Measurements from ENCODE around the gene FGF9.

The FGF9 gene

DNA sequence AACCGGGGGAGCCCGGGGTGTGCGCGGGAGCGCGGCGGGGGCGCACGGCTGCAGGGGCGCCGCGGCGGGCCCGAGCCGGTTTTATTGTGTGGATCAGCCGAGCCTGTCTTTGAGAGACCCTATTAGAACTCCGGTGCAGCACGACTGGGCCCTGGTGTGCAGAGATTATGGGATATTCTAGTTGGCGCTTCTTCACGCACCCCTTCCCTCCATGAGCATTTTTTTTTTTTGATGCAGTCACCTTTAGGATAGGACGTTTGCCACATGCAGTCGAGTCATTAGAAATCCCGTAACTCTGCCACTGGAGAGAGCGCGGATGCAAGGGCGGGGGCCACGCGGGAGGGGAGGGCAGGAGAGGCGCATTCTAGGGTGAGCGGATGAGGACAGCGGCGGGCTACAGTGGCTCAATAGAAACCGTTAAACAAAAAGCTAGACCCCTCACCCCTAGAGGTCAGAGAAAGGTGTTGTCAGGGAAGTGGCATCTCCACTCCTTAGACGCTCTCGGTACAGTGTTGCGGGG is 3.7 kb downstream of the FGF9 start:
- DNase-seq (ENCODE audit: low spot score): peak; percentile 57

DNA sequence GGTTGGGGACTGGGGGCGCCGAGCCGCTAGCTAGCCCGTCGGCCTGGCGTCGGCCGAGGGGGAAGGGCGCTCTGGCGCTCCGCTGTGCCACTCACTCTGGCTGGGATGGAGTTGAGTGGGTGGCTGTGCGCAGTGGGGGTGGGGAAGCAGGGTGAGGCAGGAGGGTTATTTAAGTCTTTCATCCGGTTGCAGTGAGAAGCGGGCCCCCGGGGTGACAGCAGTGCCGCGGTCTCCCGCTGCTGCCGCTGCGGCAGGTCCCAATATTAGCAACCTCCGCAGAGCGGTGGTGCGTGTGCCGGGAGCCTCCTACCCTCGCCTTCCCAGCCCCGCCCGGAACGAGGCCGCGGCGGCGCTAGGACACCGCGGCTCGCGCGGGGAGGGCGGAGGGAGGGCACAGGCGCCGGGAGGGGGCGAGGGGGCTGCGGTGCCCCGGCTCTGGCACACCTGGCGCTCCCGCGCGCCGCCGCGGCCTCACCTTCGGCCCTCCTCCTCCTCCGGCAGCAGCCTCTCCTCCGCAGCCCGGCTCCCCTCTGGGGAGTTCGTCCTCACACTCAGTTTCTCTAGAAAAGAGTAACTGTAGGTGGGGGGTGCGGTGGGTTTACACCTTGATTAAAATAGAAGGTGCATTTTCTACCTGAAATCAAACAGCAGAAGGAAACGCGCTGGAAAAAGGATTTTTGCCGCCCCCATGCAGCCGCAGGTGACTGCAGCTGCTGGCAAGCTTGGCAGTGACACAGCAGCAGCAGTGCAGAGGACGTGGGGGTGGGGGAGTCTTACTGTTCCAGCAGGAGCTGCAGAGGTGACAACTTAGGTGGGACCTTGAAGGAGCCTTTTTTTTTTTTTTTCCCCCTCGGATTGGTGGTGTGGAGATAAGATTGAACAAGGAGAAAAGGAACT is 4.5 kb downstream of the FGF9 start:
- DNase-seq (ENCODE audit: low spot score): peak; percentile 81

DNA sequence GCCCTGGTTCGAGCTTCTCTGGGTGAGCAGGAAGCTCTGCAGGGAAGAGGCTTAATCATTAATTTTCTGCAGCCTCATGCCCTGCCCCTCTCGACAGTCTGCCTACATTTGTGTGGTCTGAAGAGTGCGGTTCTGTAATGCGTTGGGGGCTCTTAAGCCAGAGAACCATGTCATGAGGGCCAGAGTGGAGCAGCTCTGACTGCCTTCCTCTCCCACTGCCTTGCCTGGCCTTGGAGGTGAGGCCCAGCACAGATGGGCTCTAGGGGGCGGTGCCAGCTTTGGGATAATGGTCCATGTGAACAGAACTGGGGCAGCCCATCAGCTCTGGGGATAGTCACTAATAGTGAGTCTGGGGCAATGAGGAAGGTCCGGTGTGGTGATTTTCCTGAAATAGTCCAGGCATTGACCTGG is 5.7 kb downstream of the FGF9 start:
- DNase-seq (ENCODE audit: low spot score): peak; percentile 35

DNA sequence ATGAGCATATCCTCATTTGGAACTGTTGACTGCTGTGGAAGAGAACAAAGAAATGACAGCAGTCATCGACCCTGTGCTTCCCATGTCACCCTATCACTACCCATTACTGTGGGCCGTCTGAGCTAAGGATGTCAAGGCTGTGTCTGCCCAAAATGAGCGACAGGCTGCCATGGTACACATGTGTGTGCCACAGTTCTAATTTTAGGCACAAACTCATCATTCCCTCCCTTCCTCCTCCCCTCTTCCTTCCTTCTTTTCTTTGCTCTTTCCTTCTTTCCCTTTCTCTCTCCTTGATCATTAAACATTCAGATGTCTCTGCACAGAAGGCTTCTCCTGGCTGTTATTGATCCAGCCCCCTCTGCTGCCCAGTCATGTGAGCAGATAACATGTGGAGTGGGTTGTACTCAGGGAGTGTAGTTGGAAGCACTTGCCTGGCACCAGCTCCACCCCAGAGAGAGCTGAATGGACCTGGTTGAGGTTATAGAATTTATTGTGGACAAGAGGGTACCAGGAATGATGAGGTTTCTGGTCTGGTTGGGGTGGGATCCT is 6.3 kb downstream of the FGF9 start:
- DNase-seq (ENCODE audit: low spot score): no peak

DNA sequence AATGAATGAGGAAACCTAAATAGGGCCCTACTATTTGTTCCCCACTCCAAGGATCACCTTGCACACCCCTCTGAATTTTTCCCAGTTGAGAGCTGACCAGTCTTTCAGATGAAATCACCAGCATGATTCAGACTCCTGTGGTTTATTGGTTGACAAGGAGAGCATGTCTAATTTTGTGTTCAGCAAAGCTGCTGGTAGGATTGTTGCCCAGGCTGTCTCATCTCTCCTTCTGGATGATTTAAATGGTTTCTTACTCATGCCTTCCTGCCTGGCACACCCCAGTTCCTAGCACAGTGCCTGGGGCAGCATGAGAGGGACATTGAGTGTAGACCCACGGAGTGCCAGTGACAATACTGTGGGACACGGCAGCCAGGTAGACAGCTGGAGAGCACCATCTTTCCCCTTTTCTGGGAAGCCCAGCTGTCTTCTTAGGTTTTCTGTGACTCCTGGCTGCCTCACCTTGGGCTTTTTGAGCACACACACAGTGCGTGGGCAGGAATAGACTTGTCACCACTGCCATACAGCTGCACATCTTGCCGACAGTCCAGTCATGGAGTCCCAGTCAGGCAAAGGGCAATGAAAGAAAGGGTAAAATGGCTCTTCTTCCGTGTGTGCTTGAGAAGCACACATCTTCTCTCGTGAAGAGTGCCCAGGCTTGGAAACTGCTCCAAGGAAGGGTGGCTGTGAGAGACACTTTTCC is 12.3 kb downstream of the FGF9 start:
- peak; percentile 36 for DNase-seq (ENCODE audit: low spot score)

DNA sequence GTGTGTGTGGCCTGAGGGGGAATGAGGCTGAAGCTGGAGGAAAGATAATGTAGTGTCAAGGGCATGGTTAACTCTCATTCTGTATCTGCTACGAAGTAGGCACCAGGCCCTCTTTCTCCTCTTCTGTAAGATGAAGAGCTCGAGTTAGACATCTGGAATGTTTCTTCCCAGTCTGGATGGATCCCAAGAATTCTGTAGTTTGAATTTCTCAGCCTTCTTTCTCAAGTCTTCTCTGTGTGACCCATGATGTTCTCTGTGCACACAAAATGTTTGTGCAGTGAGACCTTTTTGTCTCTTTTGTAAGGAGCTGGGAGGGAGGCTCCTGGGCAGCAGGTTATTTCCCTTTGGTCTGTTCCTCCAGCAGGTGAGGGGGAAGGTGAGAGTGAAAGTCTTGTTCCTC is 13.7 kb downstream of the FGF9 start:
- no peak for DNase-seq (ENCODE audit: low spot score)

DNA sequence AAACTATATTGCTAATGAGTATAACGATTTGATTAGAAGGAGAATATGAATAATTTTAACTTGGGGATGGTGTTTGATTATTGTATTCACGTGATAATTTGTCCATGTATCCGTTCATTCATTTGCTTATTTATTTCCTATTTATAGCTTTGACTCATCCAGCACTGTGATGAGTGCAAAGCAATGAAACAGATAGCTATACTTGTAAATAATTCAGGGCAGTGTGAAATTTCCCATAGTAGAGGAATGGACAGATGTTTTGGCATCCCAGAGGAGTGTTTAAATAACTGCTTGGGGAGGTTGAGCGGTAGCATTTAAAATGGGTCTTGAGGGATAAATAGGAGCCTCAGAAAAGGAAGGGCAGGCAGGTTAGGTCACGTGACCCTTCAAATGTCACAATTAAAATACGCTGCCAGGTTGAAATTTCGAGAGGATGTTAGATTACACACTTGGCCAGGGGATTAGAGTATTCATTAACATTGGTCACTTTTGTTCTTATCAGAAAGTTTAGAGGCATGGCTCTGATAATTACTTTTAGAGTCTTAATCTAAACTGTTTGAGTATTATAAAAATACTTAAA is 14.7 kb downstream of the FGF9 start:
- DNase-seq (ENCODE audit: low spot score): no peak

DNA sequence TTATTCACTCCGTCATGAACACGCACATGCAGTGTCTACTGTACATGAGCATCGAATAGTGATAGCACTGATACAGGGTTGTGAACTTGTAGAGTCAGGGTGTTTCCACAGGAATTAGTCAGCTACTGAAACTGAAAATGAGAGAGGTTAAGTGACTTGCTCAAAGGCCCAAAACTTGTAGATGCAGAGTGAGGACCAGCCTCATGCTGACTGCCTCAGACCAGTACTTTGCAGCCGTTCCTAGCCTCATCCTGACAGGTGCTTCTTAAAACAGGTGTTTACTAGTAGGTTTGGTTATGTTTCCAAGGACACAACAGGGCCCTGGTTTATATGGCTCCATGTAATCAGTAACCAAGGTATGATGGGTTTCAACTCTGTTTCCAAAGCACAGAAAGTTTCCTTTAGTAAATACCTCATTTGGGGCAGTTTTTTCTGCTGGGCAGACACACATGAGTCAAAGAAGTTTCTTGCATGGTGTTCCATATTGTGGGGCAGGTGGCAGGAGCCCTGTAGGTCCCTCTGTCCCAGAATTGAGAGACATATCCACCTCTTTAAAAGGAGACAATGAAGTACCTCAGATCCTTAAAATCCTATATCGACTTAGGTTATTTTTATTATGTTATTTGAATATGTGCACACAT is 16.0 kb downstream of the FGF9 start:
- no peak for DNase-seq (ENCODE audit: low spot score)

DNA sequence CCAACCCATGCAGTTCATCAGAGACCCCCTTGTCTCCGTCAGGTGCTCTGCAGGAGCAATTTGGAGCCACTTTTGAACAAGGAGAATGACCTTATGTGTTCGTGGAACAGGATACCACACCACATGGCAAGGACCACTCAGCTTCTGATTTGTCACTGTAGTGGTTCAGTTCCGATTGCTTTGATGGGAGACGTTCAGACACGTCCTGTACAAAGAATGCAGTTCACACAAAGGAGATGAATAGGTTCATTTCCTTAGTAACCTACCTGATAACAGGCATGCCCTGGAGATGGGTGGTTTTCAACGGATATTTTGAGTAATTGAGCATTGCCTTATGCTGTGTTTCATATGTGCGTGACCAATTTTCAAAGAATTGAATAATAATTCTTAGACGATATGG is 17.2 kb downstream of the FGF9 start:
- no peak for DNase-seq (ENCODE audit: low spot score)

DNA sequence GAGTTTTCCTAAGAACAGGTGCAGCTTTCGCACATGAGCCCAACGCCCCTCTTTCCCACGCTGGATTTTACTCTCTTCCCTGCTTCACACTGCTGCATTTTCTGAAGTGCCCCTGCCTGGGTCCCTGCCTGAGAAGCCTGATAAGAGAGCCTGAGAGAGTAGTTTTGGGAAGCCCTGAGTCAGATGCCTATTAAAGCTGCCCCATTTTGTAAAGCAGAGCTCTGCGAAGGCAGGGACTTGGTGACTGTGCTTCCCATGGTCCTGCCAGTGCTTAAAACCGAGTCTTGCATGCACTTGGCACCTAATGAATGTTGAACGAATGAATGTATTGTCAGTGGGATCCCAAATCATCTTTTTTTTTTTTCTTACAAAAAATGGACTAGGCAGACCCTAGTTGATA is 18.2 kb downstream of the FGF9 start:
- DNase-seq (ENCODE audit: low spot score): no peak

DNA sequence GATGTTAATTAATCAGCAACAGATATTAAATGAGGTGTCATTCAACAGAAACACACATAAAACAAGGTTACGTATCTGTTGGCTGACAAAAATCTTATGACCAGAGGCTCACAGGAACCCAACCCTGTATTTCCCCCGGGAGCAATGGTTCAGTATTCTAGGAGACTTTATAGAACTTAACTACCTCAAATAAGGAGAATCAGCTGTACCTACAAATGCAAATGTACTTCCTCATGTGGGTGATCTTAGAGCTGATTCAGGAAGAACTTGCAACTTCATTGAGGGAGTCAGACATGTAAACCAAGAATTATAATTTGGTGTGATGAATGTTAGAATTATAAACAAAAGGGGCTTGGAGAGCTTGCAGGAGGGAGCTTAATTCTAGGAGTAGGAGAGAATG is 20.1 kb downstream of the FGF9 start:
- DNase-seq (ENCODE audit: low spot score): no peak

DNA sequence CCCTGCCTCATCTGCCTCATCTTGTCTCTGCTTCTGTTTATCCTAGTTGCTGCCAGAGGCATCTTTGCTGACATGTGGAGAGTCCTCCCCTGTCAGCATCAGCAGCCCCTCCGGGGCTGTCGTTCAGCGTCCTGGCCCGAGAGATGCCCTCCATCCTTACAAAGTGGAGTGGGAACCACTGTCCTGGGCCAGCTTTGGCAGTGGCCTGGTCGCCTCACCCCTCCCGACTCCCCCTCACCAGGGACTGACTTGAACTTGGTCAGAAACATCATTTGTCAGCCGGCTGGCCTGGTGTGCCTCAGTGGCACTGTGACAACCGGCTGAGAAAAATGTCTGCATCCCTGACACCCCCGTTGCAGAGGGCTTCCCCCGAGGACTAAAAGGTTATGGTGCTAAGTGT is 20.6 kb downstream of the FGF9 start:
- DNase-seq (ENCODE audit: low spot score): no peak

DNA sequence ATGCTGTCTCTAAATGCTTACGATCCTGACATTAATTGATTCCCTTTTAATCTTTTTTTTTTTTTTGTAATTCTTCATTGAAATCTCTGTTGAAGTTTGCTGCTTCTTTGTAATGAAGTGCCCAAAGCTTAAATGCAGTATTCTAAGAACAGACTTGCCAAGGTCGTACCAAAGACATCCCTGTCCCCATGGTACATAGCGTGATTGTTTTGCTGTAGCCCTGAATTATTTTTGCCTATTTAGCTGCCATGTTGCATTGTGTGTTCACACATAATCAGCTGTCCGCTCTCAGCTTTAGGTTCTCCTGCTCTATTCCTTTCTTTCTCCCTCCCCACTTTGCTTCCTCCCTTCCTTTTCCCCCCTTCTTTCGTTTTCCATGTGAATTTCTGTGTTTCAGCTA is 21.1 kb downstream of the FGF9 start:
- no peak for DNase-seq (ENCODE audit: low spot score)

DNA sequence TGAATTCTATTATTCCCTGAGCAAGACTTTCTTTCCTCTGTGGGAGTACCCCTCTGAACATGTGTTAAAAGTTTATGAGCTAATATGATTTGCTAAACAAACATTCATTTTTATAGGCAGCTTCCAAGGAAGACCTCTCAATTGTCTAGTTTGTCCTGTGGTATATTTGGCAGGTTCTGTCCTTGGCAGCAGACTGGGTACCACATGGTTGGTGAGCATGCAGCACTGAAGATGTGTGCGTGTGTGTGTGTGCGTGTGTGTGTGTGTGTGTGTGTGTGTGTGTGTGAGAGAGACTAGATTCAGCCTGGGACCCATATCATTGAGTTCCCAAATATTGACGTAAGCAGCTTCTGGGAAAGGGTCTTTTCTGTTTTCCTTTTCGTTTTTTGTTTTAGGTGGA is 24.0 kb downstream of the FGF9 start:
- no peak for DNase-seq (ENCODE audit: low spot score)

DNA sequence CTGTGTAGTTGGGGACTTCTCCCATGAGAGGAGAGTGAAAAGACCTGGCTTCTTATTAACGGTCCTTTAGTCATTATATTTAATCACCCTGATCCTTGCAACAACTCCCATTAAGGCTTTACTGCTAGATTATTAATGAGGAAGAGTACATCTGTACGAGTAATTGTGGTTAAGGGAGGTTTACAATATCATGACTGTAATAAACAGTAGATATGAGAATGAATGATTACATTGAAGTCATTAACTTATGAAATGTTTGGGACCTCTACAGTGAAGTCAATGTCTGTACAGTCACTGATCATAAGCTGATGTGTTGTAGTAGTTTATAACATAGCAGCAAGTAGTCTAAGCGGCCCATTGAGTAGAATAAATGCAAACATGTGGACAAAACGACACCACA is 24.7 kb downstream of the FGF9 start:
- no peak for DNase-seq (ENCODE audit: low spot score)

DNA sequence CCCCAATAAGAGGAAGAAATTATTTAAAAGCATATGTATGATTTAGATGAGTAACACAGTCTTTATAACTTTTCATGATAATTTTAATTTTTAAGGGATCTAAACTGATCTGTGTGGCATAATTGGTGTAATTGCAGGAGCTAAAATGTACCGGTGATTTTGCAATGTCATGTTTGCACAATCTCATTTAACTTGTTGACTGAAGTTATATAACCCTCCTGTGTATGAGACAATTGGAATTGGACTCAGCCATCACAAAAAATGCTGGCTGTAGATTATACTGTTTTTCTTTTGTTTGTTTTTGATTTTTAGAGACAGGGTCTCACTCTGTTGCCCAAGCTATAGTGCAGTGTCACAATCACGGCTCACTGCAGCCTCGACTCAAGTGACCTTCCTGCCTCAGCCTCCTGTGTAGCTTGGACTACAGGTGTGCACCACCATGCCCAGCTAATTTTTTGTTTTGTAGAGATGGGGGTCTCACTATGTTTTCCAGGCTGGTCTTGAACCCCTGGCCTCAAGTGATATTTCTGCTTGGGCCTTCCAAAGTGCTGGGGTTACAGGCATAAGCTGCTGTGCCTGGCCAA is 26.1 kb downstream of the FGF9 start:
- no peak for DNase-seq (ENCODE audit: low spot score)

DNA sequence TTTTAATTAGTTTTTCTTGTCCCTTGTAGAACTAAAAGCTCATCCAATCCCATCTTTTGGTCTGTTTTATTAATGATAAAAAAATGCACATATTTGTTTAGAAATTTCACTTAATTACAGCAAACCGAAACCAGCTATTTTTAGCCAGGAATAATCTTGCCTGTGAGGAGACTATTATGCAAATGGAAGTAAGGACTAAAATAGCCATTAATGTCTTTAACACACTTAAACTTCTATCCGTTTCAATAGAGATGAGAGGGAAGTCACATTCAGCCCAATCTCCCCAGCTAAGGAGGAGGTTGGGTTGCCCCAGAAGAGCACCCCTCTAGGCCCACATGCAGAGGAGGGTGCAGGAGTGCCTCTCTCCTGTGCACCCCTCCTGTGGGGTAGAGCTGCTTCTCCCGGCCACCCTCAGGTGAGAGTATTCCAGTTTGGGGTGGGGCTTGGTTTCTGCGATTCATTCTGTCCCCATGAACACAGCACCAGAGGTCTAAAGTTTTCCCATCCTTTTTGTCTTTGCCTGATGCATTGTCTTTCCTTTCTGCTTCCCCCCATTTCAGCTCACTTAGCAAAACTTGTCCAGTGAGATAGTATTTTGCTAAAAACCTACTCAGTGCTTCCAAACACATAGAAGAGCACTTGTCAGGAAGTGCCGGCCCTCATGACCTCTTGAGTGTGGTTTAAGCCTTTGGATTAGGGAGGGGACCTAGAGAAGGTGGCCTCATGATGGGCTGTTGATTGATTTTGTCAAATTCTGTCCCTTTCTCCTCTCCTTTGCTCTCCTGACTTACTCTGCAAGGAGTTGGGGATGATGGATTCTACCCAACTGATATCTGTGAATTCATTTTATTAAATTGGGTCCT is 28.2 kb downstream of the FGF9 start:
- DNase-seq (ENCODE audit: low spot score): no peak

DNA sequence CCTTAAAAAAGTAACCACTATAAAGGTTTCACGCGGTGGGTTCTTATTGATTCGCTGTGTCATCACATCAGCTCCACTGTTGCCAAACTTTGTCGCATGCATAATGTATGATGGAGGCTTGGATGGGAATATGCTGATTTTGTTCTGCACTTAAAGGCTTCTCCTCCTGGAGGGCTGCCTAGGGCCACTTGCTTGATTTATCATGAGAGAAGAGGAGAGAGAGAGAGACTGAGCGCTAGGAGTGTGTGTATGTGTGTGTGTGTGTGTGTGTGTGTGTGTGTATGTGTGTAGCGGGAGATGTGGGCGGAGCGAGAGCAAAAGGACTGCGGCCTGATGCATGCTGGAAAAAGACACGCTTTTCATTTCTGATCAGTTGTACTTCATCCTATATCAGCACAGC is 30.6 kb downstream of the FGF9 start:
- no peak for DNase-seq (ENCODE audit: low spot score)

DNA sequence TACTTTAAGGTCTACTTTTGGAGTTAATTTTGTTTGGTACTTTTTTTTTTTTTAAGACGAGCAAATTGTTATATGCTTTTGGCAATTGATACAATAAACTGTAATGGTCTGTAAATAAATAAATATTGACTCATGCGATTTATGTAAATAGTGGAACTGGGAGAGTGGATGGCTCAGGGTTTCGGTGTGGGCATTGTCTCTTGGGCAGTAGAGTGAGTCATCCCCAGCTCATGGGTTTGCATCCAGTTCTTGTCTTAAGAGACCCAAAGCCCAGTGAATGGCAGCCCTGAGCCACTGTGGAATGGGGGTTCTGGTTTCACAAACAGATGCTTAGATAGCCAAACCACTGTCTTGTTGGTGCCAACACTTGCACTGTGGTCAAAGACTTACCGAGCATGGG is 33.0 kb downstream of the FGF9 start:
- peak; percentile 6 for DNase-seq (ENCODE audit: low spot score)

DNA sequence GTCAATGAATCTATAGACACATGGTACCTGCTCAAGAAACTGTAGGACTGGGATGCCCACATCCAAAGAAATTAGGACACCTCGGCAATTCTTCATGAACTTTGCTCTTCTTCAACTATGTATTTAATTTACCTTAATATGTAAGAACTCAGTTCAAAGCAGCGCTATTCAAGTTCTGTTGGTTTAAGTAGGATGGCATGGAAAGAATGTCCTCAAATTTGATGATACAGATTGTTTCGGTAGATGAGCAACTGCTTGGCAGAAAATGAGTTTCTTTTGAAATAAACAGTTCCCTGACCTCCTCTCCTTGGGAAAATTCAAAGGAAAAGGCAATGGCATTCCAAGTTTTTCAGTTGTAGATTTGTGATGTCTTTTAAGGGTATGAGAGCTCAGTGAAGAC is 36.7 kb downstream of the FGF9 start:
- DNase-seq (ENCODE audit: low spot score): no peak

DNA sequence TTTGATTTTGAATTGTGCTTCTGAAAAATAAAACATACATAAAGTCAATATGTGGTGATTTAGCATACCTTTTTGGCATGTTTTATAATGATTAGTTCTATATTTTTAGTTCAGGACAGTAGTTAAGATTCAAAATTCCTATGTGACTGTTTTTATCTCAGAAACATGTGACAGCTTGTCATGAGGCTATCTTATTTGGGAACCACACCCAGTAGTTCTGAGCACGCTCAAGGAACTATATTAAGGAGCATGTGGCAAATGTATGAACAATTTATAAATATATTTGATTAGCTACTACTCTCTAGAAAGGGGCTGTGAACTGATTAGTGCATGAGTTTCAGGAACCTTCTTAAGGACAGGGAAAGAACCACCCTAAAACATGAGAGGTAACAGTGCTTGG is 38.8 kb downstream of the FGF9 start:
- DNase-seq (ENCODE audit: low spot score): no peak
